ENCODE data around the gene TPCN2. TPM values are rescaled to one million over a fixed set of nuclear protein-coding genes. Genes with fewer than 3 reads are reported as not detected.

Gene TPCN2
- total and polyA plus RNA-seq, 4 donors: 1.5 to 27.9 (median 23.3) TPM

GRCh38 chr11:69173925-69174581, 125.3 kb downstream of the TPCN2 start:
- Histone ChIP-seq H3K27ac (ENCODE audit: low read depth in 1 of 2, low read length in 2 of 2) (no peak overlapping the region), H3K4me1 (ENCODE audit: control insufficient read depth in 1 of 2, insufficient read depth in 2 of 2, low read length in 2 of 2) (no peaks in the 10 kb centered on the region), H3K27me3 (ENCODE audit: control insufficient read depth in 1 of 2, insufficient read depth in 2 of 2, low read length in 1 of 2) (no peaks in the 10 kb centered on the region), H3K9me3 (ENCODE audit: control insufficient read depth, low read length) (peaks cover 2% of the 10 kb centered on the region), H3K4me3 (ENCODE audit: low read length in 2 of 2) (no peak overlapping the region), H3K36me3 (ENCODE audit: control insufficient read depth in 1 of 2, insufficient read depth in 2 of 2, low read length in 1 of 2) (no peaks in the 10 kb centered on the region)
- intact Hi-C loops (cut with DNase I): no loop called here
- ATAC-seq (ENCODE audit: low FRiP score) (no peak), DNase-seq (peak; percentile 0 to 59)
- WGBS, 2 donors: 90 to 91% methylated on average over 8 of the region's 8 CpGs

DNA sequence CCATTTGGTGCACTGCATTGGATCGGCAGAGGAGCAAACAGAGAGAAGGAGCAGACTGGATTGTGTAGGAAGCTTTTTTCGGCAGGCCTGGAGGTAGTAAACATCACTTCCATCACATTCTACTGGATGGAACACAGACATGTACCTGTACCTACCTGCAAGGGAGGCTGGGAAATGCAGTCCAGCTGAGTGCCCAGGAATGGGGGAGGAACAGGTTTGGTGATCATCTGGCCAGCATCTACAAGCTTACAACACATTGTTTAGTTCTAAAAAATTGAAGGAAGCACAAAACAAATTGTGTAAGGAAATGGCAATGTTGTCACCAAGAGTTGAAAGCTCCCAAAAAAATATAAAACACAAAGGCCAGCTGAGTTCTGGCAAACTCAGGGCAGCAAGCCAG, 126.1 kb downstream of the TPCN2 start:
- 95% methylated on average over 2 of the region's 2 CpGs for WGBS, 2 donors

GRCh38 chr11:69178819-69179482, 130.2 kb downstream of the TPCN2 start:
- H3K4me3 ChIP-seq (ENCODE audit: low read length in 2 of 2): no peak overlapping the region
- intact Hi-C loops (cut with DNase I): no loop called here
- peak in 1 of 2 donors; percentile 29 for DNase-seq
- no peak for ATAC-seq (ENCODE audit: low FRiP score)
- H3K4me1 ChIP-seq (ENCODE audit: control insufficient read depth in 1 of 2, insufficient read depth in 2 of 2, low read length in 2 of 2): no peaks in the 10 kb centered on the region
- H3K9me3 ChIP-seq (ENCODE audit: control insufficient read depth, low read length): peaks cover 4% of the 10 kb centered on the region
- H3K27me3 ChIP-seq (ENCODE audit: control insufficient read depth in 1 of 2, insufficient read depth in 2 of 2, low read length in 1 of 2): no peaks in the 10 kb centered on the region
- no peak overlapping the region for H3K27ac ChIP-seq (ENCODE audit: low read depth in 1 of 2, low read length in 2 of 2)
- H3K36me3 ChIP-seq (ENCODE audit: control insufficient read depth in 1 of 2, insufficient read depth in 2 of 2, low read length in 1 of 2): no peaks in the 10 kb centered on the region
- WGBS, 2 donors: 74 to 80% methylated on average over 9 of the region's 9 CpGs

More for the DNA sequence above, 126.1 kb downstream of the TPCN2 start:
- Histone ChIP-seq H3K36me3 (ENCODE audit: control insufficient read depth in 1 of 2, insufficient read depth in 2 of 2, low read length in 1 of 2) (no peaks in the 10 kb centered on the region), H3K4me3 (ENCODE audit: low read length in 2 of 2) (no peak overlapping the region), H3K9me3 (ENCODE audit: control insufficient read depth, low read length) (peaks cover 2% of the 10 kb centered on the region), H3K4me1 (ENCODE audit: control insufficient read depth in 1 of 2, insufficient read depth in 2 of 2, low read length in 2 of 2) (no peaks in the 10 kb centered on the region), H3K27ac (ENCODE audit: low read depth in 1 of 2, low read length in 2 of 2) (no peak overlapping the region), H3K27me3 (ENCODE audit: control insufficient read depth in 1 of 2, insufficient read depth in 2 of 2, low read length in 1 of 2) (no peaks in the 10 kb centered on the region)
- no peak for ATAC-seq (ENCODE audit: low FRiP score)
- intact Hi-C loops (cut with DNase I): no loop called here
- no peak for DNase-seq

DNA sequence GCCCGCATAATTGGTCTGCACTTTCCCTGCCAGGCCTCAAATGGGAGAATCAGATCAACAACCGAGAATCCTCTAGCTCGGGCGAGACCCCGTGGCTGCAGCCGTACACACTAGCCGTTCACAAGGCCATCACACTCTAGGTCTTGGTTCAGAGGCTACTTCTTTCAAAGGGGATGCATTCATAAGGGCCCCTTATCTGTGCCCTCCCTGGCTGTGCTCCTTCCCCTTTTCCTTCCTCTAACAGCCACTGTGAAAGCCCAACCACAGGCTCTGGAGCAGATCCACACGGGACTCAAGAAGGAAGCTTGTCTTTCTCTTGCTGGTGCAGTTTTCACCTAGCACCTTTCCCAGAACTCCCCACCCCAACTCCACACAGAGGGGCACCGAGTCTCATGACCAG, 131.5 kb downstream of the TPCN2 start:
- no peak overlapping the region for H3K4me3 ChIP-seq (ENCODE audit: low read length in 2 of 2)
- peaks cover 2% of the 10 kb centered on the region for H3K9me3 ChIP-seq (ENCODE audit: control insufficient read depth, low read length)
- 89 to 90% methylated on average over 9 of the region's 9 CpGs for WGBS, 2 donors
- ATAC-seq (ENCODE audit: low FRiP score) (no peak), DNase-seq (peak in 1 of 2 donors; percentile 12)
- no peaks in the 10 kb centered on the region for H3K27me3 ChIP-seq (ENCODE audit: control insufficient read depth in 1 of 2, insufficient read depth in 2 of 2, low read length in 1 of 2)
- no peaks in the 10 kb centered on the region for H3K4me1 ChIP-seq (ENCODE audit: control insufficient read depth in 1 of 2, insufficient read depth in 2 of 2, low read length in 2 of 2)
- H3K27ac ChIP-seq (ENCODE audit: low read depth in 1 of 2, low read length in 2 of 2): no peak overlapping the region
- intact Hi-C loops (cut with DNase I): no loop called here
- H3K36me3 ChIP-seq (ENCODE audit: control insufficient read depth in 1 of 2, insufficient read depth in 2 of 2, low read length in 1 of 2): no peaks in the 10 kb centered on the region

DNA sequence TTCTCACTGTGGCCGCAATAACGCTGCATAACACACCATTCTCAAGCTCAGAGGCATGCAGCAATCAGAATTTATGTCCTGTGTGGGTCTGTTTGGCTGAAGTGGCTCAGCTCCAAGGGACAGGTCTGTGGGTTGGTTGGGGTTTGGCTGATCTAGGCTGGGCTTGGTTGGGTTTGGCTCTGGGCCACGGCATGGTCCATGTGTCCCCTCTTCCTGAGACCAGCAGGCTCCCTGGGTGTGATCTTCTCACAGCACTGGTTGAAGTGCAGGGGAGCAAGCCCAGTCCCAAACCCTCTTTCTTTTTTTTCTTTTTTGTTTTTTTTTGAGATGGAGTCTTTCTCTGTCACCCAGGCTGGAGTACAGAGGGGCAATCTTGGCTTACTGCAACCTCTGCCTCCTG, 132.0 kb downstream of the TPCN2 start:
- DNase-seq: peak in 1 of 2 donors; percentile 6
- WGBS, 2 donors: 78 to 92% methylated on average over 3 of the region's 3 CpGs
- Histone ChIP-seq H3K36me3 (ENCODE audit: control insufficient read depth in 1 of 2, insufficient read depth in 2 of 2, low read length in 1 of 2) (no peaks in the 10 kb centered on the region), H3K27ac (ENCODE audit: low read depth in 1 of 2, low read length in 2 of 2) (no peak overlapping the region), H3K9me3 (ENCODE audit: control insufficient read depth, low read length) (peaks cover 2% of the 10 kb centered on the region), H3K4me3 (ENCODE audit: low read length in 2 of 2) (no peak overlapping the region), H3K27me3 (ENCODE audit: control insufficient read depth in 1 of 2, insufficient read depth in 2 of 2, low read length in 1 of 2) (no peaks in the 10 kb centered on the region), H3K4me1 (ENCODE audit: control insufficient read depth in 1 of 2, insufficient read depth in 2 of 2, low read length in 2 of 2) (no peaks in the 10 kb centered on the region)
- ATAC-seq (ENCODE audit: low FRiP score): no peak
- intact Hi-C loops (cut with DNase I): no loop called here

DNA sequence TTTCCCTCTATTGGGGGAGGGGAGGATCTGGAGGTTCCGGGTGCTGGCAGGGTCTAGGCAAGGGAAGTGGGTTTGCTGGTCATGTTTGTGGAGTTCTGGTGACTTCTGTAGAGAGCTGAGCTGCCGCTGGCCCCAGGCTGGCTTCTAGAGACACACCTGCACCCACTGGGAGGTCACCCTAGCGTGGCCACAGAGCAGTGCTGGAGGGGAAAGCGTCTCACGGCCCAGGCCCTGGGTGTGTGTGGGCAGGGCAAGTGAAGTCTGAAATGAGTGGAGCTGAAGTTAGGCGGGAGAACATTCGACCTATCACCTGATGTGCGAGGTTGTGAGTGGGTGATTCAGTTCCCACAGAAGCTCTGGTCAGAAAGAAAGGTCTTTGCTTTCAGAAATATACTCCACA, 134.9 kb downstream of the TPCN2 start:
- Histone ChIP-seq H3K9me3 (ENCODE audit: control insufficient read depth, low read length) (peaks cover 6% of the 10 kb centered on the region), H3K4me3 (ENCODE audit: low read length in 2 of 2) (no peak overlapping the region), H3K27ac (ENCODE audit: low read depth in 1 of 2, low read length in 2 of 2) (no peak overlapping the region), H3K4me1 (ENCODE audit: control insufficient read depth in 1 of 2, insufficient read depth in 2 of 2, low read length in 2 of 2) (no peaks in the 10 kb centered on the region), H3K27me3 (ENCODE audit: control insufficient read depth in 1 of 2, insufficient read depth in 2 of 2, low read length in 1 of 2) (no peaks in the 10 kb centered on the region), H3K36me3 (ENCODE audit: control insufficient read depth in 1 of 2, insufficient read depth in 2 of 2, low read length in 1 of 2) (no peaks in the 10 kb centered on the region)
- peak in 1 of 2 donors; percentile 20 for DNase-seq
- WGBS, 2 donors: 83 to 85% methylated on average over 8 of the region's 8 CpGs
- intact Hi-C loops (cut with DNase I): no loop called here
- ATAC-seq (ENCODE audit: low FRiP score): no peak

Small RNA genes within 50 kb of the gene (microRNA-seq; reads per million reads assigned to microRNA genes)
- 0.99 to 1.8 reads per million in 2 donors for gene MIR3164

Other genes with a start within 250 kb of the TPCN2 start
- gene CPT1A, start 207.0 kb upstream of the TPCN2 start, total RNA-seq: 10 to 100 TPM; 62.0 to 81.4 TPM
- gene CPT1A, start 207.0 kb upstream of the TPCN2 start, polyA plus RNA-seq: 10 to 100 TPM; 10.9 to 56.9 TPM
- 10 to 100 TPM; 31.7 to 37.0 TPM for gene MRPL21, start 145.1 kb upstream of the TPCN2 start, total RNA-seq
- 10 to 100 TPM; 51.7 to 69.7 TPM for gene MRPL21, start 145.1 kb upstream of the TPCN2 start, polyA plus RNA-seq
- 10 to 100 TPM; 24.6 to 33.6 TPM for gene IGHMBP2, start 145.0 kb upstream of the TPCN2 start, total RNA-seq
- 10 to 100 TPM in 1 of 2 donors, 1 to 10 TPM in 1; 5.6 to 64.7 TPM for gene IGHMBP2, start 145.0 kb upstream of the TPCN2 start, polyA plus RNA-seq
- under 1 TPM in 1 of 2 donors, not detected in 1; 0.49 TPM for gene MRGPRD, start 67.9 kb upstream of the TPCN2 start, total RNA-seq
- not detected for gene MRGPRD, start 67.9 kb upstream of the TPCN2 start, polyA plus RNA-seq
- 100 to 1,000 TPM in 1 of 2 donors, 10 to 100 TPM in 1; 75.7 to 108 TPM for gene MRGPRF, start 35.7 kb upstream of the TPCN2 start, total RNA-seq
- gene MRGPRF, start 35.7 kb upstream of the TPCN2 start, polyA plus RNA-seq: 100 to 1,000 TPM in 1 of 2 donors, 10 to 100 TPM in 1; 26.4 to 130 TPM
- gene SMIM38, start 107.0 kb downstream of the TPCN2 start, total RNA-seq: 1 to 10 TPM; 1.6 to 2.8 TPM
- under 1 TPM in 1 of 2 donors, not detected in 1; 0.56 TPM for gene SMIM38, start 107.0 kb downstream of the TPCN2 start, polyA plus RNA-seq
- under 1 TPM in 1 of 2 donors, not detected in 1; 0.52 TPM for gene MYEOV, start 245.2 kb downstream of the TPCN2 start, total RNA-seq
- gene MYEOV, start 245.2 kb downstream of the TPCN2 start, polyA plus RNA-seq: not detected

Measured in aorta (tissue), 5 donors.